CD4-positive, alpha-beta T cell treated with Interleukin-10 for 1 hour (primary cell): ENCODE results near the gene SH3BGR.
"Not testable (repeated sequence)": the region's sequence is repeated elsewhere in the genome, so short reads cannot be mapped to it uniquely, and the experiment has no call there.

Source experiments
- DNase-seq: peaks from one replicate; pipeline ENCODE4 v3.0.0-alpha.2; 2020

SH3BGR gene

DNA sequence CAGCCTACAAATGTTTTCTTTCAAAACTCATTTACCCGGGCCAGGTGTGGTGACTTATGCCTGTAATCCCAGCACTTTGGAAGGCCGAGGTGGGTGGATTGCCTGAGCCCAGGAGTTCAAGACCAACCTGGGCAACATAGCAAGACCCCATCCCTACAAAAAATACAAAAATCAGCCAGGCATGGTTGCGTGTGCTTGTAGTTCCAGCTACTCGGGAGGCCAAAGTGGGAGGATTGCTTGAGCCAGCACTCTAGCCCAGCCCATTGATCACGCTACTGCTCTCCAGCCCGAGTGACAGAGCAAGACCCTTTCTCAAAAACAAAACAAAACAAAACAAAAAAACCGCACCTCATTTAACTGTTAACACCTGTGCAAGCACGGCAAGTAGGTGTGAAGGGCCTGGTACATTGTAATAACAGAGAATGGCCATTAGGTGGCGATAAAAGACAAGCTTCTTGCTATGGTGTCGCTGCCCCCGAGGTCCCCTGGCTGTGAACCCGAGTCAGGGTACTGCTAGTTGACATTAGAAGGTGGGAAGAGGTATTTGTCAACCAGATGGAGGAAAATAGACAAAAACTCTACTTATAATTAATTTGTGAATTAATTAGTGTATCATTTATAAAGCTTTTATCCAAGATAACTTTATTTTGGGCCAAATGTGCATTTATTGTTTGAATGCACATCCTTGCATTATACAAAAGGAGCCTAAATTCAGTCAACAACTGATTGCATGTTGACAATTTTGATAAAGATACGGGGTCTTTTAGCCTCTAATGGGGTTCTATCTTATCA lies 66.5 kb downstream of the SH3BGR start:
- peak; percentile 63 for DNase-seq

DNA sequence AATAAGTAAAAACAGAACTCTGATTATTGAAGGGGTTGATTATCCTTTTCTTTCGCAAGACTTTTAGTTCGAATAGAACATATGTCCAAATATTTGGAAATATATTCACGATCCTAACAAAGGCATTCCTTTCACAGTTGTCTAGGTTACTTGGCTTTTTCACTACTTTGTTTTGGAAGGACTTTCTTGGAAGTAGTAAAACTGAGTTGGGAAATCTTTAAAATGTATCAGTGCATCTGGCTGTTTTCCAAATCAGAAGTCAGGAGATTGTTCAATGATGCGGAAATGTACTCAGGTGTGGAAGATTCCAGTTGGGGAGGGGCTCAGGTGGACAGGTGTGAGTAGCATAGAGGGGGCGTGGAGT lies 67.1 kb downstream of the SH3BGR start:
- DNase-seq: no peak

DNA sequence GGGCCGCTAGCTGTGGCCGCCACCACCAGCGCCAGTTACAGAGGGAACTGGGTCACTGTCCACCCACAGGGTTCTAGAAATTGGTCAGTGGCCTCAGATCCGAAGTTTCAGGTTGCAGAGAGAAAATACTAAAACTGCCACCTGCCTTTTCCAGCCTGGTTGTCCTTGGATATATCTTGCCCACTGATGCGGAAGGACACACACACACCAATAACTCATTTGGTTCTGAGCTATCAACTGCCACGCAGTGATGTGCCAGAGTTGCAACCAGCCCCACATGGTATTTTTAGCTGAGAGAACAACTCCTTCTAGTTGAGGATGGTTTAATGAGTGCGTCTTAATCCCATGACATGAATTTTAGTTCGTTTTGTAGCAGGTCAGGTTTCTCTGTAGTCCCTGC lies 68.1 kb downstream of the SH3BGR start:
- no peak for DNase-seq

DNA sequence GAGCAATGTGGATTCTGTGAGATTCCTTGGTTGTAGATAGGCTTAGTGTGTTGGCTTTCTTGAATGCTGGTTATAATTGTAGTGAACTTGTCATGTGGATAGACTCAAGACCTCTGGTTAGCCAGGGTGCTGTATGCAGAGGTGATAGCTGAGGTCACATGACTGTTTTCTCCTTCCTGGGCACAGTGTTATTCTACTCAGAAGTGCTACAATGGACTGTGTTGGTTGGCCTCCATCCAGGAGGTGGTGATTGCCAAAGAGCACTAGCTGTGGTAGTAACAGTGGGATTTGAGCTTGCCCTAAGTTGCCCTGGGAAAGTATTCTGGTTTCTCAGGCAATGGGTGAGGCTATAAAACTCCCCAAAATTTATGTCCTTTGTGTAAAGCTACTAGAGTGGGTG lies 71.6 kb downstream of the SH3BGR start:
- DNase-seq: no peak

DNA sequence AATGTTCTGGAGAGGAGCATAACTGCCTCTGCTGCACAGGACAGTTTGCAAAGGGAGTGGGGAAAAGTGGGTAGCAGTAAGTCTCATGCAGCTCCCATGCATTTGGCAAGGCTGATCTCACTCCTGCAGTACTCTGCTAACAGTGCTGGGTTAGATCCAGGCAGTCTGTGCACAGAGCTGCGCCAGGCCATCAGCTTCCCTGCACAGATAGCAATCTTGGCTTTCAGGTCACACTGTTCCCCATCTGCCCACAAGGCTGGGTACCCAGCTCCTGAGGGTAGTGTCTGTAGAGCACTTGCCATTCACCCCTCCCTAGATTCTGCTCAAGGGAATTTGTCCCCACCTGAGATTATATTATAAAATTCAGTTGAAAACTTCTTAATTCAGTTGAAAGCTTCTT lies 72.1 kb downstream of the SH3BGR start:
- DNase-seq: no peak

DNA sequence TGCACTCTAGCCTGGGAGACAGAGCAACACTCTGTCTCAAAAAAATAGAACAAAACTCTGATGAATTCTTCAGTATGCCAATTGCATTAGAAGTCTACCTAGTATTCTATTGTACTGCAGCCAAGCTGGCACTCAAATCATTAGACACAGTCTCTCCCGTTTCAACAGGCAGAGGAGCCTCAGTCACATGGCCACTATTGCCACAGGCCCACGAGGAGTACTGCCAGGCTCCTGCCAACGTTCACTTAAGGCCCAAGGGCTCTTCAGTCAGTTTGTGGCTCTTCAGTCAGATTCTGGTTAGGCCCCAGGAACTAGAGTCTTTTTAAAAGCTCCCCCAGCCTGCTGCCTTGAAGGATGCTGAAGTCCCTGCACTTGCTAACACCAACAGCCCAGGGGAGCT lies 73.4 kb downstream of the SH3BGR start:
- no peak for DNase-seq

DNA sequence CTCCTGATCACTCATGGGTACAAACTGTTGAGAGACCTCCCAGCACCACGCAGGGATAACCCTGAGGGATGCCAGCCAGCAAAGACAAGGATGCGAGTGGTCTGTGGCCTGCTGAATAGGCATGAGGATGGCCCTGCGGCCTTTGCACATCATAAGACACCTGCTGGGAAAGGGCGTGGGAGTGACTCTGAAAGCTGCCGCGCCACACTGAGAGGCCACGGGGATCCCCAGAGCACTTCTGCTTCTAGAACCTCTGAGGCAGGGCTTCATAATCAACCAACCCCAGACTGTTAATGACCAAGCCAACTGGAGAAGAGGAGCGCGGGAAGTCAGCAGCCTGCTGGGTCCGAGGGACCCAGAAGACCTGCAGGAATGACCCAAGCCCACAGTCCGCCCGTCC lies 73.8 kb downstream of the SH3BGR start:
- no peak for DNase-seq

DNA sequence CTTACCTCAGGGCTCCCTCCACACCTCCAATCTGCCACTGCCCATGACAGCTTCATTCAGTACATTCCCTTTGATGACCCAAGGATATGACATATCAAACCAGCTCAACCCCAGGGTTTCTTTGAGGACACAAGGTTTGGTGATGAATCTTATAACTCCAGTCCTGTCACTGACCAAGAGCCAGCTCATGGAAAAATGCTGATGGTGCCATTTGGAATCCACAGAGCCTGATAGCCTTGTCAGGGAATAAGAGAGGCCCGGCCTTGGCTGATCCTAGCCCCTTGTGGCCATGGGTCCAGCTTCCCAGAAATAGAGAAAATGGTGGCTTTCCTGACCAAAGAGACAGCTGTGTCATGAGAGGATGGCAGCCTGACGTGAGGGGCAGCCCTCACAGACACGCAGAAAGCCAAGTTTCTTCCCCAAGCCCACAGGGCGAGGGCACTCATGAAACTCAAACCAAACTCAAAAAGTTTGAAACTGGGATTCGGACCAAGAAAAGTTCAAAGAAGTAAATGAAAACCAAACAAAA lies 75.4 kb downstream of the SH3BGR start:
- DNase-seq: no peak

DNA sequence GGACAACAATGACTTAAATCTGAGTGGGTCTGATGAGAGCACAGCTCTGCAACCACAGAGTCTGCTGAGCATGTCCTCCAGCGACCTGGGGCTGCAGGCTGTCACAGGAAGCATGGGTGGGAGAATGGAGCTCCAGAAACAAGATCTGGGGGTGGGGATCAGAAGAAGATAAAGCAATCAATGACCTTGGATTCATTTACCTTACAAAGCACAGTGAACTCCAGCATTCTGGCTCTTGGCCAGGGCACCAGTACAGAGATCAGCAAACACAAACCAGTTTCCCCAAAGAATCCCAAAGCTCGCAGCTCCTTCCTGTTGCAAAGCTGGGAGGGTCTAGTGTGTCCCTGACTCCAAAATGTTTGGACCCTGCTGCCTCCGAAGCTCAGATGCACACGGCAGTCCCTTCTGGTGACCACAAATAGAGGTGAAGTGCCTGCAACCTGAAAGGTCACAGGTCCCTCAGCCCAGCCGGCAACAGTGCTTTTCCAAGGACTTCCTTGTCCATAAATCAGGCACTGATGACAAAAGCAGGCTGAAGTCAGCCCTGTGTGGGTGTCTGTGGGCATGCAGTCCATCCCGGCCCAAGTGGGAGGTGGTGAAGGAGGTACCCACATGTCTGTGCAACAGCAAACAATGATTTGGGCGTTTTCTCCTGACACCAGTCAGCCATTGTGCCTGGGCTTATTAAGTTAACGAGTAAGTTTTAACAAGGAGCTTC lies 76.1 kb downstream of the SH3BGR start:
- DNase-seq: no peak

DNA sequence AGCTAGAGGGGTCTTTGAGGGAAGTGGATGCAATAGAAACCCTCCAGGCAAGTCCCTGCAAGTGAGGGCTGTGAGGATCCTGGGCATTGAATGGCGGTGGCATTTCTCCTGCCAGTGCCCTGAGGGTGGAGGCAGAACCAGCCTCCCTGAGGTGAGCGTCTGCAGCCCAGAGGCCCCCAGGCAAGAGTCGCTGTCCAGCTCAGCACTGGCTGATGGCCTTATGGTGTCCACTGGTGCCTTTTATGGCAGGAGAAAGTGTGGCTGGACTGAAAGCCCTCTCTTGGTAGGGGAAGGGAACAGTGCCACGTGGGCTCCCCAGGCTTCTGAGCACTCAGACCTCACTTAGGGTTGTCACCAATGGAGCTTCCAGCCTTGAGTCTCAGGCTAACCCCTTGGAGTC lies 77.3 kb downstream of the SH3BGR start:
- DNase-seq: no peak

DNA sequence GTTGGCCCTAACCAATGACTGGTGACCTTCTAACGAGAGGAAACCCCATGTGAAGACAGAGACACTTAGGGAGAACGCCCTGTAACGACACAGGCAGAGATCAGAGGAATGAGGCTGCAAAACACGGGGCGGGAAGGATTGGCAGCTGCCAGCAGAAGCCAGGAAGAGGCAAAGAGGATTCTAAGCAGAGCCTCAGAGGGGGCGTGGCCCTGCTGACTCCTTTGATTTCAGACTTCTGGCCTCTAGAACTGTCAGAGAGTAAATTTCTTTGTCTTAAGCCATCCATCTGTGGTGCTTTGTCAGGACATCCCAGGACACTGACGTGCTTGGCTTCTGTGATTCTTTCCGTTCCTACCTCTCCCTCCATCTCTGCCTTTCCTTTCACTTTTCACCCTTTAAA lies 79.3 kb downstream of the SH3BGR start:
- no peak for DNase-seq

DNA sequence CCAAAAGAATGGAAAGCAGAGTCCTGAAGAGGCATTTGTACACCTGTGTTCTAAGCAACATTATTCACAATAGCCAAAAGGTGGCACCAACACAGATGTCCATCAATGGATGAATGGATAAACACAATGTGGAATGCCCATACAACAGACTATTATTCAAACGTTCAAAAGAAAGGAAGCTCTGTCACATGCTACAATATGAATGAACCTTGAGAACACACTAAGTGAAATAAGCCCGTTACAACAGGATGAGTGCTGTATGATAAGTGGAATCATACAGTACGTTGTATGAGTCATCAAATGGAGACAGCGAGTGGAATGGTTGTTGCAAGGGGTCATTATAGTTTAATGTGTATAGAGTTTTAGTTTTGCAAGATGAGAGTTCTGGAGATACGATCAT lies 80.1 kb downstream of the SH3BGR start:
- no peak for DNase-seq

DNA sequence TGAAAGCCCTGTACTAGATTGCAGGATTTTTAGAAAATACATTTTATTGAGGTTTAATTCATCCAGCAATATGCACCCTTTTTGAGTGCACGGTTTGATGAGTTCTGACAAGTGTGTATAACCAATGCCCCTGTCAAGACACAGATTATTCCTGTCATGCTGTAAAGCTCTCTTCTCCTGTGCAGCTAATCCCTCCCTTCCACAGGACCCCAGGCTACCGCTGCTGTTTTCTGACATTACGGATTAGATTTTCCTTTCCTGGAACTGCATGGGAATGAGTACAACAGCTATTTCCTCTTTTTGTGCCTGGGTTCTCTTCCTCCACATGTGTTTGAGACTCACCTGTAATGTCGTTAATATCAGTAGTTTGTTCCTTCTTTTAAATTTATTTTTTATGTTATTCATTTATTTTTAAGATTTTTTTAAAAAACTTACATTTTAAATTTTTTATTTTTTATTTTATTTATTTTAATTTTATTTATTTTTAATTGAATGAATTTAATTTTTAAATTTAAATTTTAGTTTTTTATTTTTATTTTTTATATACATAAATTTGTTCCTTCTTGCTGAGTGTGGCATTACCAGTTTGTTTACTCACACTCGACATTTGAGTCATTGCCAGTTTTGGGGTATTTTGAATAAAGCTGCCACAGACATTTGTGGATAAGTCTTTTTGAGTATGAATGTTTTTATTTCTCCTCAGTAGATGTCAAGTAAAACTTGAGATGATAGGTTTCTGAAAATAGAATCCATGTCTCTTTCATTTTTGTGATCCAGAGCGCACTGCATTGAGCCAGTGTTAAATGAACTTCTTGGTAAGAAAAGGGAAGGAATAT lies 82.0 kb downstream of the SH3BGR start:
- DNase-seq: no peak

DNA sequence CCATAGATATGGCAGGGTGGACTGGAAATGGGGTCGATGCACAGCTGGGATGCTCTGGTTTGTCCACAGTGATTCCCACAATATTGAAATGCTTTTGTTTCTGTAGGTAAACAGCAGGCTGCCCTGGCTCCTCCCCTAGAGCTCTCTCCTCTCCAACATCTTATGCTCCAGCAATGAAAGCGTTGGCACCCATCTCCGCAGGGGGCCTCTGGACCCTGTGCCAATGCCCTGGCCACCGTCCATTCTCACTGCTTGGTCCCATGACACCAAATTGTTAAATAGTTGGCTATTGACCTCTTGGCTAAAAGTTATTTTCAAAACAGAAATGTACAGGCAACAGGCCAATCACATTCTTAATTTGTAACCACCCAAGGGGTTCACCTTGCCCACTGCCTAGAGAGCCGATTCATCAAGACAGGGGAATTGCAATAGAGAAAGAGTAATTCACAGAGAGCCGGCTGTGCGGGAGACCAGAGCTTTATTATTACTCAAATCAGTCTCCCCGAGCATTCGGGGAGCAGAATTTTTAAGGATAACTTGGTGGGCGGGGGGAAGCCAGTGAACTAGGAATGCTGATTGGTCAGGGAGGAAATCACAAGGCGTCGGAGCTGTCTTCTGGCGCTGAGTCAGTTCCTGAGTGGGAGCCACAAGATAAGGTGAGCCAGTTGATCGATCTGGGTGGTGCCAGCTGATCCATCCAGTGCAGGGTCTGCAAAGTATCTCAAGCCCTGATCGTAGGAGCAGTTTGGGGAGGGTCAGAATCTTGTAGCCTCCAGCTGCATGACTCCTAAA lies 84.1 kb downstream of the SH3BGR start:
- DNase-seq: no peak

DNA sequence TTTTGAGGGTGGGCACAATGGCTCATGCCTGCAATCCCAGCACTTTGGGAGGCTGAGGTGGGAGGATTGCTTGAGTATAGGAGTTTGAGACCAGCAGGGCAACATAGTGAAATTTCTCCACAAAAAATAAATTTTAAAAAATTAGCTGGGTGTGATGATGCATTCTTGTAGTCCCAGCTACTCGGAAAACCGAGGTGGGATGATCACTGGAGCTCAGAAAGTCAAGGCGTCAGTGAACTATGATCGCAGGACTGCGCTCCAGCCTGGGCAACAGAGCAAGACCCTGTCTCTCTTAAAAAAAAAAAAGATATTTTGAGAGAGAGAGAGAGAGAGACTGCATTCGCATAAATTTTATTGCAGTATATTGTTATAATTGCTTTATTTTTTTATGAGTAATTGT lies 85.1 kb downstream of the SH3BGR start:
- no peak for DNase-seq

DNA sequence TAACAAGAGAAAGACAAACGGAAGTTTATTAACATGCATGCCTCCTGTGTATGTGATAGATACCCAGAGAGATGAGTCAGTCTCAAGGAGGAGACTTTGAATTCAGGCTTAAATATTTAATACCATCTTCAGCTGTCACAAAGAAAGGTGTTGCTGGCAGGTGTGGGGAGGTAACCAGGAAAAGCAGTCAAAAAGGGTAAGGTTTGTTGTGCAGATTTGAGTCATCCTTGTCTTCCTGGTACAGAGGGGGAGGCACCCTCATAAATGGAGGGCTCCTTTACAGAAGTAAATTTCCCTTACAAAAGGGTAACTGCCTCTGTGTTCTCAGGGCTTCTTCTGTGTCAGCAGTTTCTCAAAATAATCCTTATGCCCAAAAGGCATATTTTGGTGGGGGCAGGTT lies 85.8 kb downstream of the SH3BGR start:
- no peak for DNase-seq

DNA sequence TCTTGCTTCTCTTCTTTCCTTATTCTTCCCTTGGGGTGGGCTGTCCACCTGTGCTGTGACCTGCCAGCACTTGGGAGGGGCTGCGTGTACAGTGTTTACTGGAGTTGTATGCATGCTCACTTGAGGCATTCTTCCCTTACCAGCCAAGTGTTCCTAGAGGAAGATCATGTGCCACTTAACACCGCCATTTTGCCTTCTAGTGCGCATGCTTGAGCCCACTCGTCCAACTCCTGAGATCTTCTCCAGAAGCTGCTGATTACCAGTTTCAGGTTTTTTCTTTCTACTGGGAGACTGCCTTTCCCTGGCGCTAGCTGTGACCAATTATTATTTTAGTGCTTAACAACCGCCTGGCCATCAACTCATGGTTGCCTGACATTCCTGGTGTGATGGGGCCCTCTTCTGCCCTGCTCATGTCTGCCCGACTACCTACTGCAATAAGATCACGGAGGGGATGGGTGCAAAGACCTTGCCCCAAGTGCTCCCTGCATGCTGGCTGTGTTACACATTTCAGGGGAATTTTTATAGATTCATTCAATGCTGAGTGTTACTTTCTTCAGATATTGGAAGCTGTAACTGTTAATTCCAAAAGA lies 86.8 kb downstream of the SH3BGR start:
- DNase-seq: no peak

DNA sequence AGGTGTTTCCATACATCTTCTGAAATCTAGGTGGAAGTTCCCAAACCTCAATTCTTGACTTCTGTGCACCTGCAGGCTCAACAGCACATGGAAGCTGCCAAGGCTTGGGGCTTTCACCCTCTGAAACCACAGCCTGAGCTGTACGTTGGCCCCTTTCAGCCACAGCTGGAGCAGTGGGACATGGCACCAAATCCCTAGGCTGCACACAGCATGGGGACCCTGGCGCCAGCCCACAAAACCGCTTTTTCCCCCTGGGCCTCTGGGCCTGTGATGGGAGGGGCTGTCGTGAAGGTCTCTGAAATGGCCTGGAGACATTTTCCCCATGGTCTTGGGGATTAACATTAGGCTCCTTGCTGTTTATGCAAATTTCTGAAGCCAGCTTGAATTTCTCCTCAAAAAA lies 88.6 kb downstream of the SH3BGR start:
- not testable (repeated sequence) for DNase-seq

DNA sequence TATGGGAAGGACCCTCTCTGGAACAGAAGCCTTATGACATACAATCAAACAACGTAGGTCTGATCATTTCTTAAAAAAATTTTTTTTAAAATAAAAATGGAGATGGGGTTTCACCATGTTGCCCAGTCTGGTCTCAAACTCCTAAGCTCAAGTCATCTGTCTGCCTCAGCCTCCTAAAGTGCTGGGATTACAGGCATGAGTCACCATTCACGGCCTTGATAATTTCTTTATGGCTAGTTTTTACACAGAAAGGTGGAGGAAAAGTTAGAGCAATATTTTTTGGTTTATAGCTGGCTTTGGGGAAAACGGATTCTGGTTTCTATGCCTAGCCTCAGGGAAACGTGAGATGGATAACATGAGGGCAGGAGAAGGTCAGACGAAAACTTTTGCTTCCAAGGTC lies 91.0 kb downstream of the SH3BGR start:
- no peak for DNase-seq

DNA sequence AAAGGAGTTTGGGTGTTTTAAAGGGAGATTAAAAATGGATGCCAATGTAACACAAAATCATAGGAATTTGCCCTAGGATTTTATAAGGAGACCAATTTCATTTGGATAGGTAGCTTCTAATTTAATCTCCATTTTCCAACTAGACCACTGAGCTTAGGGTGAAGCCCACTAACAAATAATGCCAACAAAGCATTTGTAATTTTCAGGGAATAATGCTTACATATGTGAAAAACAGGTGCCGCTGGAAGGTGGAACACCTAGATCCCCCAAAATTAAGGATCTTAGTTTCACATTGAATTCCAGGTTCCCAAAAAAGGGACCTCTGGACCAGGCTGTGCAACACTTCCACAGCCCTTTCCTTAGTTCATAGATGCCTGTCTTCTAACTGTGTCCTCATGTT lies 94.8 kb downstream of the SH3BGR start:
- no peak for DNase-seq

DNA sequence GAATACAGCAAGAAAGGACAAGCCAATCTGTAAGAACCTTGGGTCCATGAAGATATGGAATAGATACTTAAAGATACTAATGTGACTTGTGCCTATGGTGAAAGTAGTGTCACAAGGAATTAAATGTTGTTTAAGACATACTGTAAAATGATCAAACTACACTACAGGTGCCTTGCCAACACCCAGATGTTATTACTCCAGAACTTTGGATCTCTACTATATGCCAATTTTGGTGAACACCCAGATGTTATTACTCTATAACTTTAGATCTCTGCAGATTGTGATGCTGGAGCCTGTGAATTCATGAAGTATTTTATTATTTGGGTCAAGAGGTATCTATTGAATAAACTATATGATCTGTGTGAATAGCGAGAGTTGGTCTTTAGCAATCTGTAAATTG lies 101.1 kb downstream of the SH3BGR start:
- no peak for DNase-seq

DNA sequence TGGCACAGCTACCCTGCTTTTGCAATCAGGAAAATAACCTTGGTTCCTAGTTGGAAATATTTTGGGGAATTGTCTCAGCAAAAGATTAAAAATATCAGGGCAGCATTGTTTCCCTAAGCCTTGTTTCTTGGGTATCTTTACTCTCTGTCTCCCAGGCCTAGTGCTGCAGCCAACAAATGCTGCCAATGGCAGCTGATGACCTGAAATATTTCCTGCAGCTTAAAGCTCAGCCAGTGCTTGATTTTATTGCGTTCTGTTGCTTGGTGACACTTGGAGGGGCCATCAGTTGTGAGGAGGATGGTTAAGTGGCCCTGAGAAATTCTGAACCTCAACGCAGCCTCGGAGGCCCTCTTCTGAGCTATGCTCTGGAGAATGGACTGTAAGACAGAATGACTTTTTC lies 101.6 kb downstream of the SH3BGR start:
- no peak for DNase-seq
